Measurements from ENCODE around the gene NOL9.
A peak's percentile ranks its signal among the peaks of the same experiment; 100 is the strongest.

The NOL9 gene

DNA sequence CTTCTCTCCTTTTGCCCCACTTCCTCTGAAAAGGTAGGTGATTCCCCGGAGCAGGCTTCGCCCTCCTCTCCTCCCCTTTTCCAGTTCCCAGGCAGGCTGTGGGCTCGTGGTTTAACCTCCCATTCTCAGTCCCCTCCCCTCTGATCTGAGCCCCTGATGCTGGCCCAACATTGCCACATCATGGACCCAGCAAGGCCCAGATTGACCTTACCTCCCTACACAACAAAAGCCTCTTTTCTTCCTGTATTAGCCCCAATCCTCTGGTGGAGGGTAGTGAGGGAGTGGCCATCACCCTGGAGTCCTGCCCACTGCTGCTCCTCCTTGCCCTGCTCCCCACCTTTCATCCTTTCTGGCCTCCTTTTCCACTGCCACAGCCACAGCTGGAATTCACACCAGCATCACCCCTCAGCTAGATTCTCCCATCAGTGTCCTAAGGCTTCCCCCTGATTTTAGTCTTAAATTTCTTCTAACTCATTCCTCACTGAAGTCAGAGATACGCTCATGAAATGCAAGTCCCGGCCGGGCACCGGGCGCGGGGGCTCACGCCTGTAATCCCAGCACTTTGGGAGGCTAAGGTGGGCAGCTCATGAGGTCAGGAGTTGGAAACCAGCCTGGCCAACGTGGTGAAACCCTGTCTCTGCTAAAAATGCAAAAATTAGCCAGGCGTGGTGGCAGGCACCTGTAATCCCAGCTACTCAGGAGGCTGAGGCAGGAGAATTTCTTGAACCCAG, 18.5 kb upstream of the NOL9 start:
- DNase-seq (ENCODE audit: low read depth), result no peak

DNA sequence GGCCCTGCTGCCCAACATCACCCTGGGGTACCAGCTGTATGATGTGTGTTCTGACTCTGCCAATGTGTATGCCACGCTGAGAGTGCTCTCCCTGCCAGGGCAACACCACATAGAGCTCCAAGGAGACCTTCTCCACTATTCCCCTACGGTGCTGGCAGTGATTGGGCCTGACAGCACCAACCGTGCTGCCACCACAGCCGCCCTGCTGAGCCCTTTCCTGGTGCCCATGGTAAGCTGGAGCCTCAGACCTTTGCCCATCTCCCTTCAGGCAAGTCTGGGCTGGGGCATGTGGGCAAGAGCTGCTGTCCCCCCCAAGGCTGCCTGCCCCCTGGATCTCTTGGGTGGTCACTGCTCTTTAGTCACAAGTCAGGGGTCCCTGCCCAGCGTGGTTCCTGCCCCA, 16.7 kb upstream of the NOL9 start:
- no peak for DNase-seq (ENCODE audit: low read depth)

DNA sequence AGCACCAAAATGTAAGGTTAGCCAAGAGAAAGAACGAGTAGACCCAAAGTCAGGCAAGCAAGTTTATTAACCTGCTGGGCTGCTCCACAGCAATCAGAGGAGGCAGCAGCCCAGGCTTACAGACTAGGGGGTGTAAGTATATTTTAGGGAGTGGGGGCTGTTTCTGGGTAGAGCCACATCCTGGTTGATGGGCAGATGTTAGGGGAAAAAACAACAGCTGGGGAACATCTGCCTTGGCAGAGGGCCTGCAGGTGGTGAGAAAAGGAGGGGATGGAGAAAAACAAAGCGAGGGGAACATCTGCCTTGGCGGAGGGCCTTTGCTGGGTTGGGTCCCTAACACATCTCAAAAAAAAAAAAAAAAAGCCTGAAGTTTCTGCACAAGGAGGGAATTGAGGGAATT, 15.8 kb upstream of the NOL9 start:
- DNase-seq (ENCODE audit: low read depth), result no peak

DNA sequence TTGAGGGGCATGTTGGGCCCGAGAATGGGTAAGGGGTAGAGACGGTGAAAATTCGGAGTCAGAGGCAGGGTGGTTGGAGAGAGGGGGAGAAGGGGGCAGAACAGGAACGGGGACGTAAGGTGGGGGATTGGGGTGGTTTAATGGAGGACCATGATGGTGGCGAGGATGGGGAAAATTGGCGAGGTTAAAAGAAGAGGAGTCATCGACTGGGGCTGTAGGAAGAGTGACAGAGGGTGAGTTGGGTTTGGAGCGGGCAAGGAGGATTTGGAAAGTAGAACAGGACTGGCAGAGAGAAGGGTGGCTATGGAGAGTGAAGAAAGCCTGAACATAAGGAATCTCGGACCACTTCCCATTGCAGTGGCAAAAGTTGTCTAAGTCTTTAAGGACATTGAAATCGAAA, 14.7 kb upstream of the NOL9 start:
- no peak for DNase-seq (ENCODE audit: low read depth)

DNA sequence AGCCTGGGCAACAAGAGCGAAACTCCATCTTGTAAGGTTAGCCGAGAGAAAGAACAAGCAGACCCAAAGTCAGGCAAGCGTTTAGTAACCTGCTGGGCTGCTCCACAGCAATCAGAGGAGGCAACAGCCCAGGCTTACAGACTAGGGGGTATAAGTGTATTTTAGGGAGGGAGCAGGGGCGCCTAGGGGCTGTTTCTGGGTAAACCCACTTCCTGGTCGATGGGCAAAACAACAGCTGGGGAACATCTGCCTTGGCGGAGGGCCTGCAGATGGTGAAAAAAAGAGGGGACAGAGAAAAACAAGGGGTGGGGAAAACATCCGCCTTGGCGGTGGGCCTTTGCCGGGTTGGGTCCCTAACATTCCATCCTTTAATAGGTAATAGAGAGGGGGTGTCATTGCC, 6.0 kb upstream of the NOL9 start:
- no peak for DNase-seq (ENCODE audit: low read depth)

DNA sequence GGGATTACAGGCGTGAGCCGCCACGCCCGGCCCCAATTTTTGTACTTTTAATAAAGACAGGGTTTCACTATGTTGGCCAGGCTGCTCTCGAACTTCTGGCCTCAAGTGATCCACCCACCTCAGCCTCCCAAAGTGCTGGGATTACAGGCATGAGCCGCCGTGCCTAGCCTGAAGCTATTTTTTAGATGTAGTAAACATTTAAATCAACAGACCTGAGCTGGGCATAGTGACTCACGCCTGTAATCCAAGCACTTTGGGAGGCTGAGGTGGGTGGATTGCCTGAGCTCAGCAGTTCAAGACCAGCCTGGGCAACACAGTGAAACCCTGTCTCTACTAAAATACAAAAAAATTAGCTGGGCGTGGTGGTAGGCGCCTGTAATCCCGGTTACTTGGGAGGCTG, 4.8 kb upstream of the NOL9 start:
- DNase-seq (ENCODE audit: low read depth), result peak; percentile 53

DNA sequence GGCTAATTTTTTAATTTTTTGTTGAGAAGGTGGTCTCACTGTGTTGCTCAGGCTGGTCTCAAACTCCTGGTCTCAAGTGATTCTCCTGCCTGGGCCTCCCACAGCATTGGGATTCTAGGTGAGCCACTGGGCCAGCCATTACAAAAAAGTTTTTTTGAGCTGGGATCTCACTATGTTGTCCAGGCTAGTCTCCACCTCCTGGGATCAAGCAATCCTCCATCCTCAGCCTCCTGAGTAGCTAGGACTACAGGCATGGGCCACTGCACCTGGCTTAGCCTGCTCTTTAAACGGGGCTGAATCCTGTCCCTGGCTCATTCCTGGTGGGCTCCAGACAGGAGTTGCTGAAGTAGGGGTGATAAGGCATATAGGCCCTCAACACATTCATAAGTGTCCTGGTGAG, 3.3 kb upstream of the NOL9 start:
- DNase-seq (ENCODE audit: low read depth), result no peak

DNA sequence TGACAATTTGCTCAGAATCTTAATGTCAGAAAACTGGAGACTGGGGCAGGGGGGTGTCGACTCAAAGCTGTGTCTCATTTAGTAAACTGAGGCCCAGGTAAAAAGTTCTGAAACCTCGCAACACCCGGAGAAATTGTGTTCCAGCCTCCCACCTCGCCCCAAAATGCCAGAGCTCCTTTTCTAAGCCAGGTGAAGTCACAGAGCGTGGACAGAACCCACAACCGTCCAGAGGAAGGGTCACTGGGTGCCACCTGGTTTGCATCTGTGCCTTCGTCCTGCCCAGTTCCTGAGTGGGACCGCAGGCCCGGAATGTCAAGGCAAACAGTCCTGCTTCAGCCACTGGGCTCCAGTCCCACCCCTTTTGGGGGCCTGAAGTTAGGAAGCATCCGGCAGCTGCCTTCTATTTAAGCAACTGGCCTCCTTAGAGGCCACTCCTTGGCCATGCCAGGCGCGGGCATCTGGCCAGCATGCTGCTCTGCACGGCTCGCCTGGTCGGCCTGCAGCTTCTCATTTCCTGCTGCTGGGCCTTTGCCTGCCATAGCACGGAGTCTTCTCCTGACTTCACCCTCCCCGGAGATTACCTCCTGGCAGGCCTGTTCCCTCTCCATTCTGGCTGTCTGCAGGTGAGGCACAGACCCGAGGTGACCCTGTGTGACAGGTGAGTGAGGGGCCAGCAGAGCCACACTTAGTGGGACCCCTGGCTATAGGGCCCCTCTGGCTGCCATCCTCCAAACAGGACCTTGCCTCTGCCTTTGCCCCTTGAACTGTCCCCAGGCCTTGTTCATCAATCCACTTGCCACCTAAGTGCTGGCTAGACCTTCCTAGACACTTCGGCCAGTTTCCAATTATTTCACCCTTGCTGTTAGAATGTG, 830 bp upstream of the NOL9 start, which contains the start of gene TAS1R1:
TAS1R1 (plus strand) TSS at position 401 of the 872 bp plus-strand sequence; CDS start at position 468, 67 bp downstream.
- no peak for DNase-seq (ENCODE audit: low read depth)

DNA sequence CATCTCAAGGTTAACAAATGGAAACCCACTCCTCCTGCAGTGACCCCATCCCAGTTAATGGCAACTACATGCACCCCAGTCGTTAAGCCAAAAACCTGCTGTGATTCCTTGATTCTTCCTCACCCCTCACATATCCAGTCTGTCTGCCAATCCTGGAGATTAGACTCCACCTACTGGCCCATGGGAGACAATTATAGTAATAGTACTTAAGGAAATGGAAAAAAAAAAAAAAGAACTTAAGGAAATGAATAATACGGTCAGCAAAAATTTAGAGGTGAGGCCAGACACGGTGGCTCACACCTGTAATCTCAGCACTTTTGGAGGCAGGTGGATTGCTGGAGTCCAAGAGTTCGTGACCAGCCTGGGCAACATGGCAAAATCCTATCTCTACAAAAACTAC, 7.0 kb downstream of the NOL9 start:
- peak; percentile 59 for DNase-seq (ENCODE audit: low read depth)

DNA sequence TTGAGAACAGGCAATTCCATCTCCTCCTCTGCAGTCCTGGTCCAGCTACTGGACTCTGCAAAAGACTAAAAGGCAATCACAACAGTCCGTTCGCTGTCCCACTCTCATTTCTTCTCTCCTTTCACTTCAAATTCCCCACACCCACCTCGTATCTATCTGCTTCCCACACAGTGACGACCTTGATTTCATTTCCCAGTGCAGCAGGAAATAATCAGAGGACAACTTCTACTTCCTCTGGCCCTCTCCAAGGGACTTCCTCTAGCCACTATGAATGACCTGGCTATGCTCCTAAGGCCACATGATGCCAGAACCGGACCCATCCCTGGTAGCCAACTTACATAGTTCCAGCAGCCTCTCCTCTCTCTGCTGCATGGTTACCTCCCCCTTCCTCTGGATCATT, 8.0 kb downstream of the NOL9 start:
- no peak for DNase-seq (ENCODE audit: low read depth)

DNA sequence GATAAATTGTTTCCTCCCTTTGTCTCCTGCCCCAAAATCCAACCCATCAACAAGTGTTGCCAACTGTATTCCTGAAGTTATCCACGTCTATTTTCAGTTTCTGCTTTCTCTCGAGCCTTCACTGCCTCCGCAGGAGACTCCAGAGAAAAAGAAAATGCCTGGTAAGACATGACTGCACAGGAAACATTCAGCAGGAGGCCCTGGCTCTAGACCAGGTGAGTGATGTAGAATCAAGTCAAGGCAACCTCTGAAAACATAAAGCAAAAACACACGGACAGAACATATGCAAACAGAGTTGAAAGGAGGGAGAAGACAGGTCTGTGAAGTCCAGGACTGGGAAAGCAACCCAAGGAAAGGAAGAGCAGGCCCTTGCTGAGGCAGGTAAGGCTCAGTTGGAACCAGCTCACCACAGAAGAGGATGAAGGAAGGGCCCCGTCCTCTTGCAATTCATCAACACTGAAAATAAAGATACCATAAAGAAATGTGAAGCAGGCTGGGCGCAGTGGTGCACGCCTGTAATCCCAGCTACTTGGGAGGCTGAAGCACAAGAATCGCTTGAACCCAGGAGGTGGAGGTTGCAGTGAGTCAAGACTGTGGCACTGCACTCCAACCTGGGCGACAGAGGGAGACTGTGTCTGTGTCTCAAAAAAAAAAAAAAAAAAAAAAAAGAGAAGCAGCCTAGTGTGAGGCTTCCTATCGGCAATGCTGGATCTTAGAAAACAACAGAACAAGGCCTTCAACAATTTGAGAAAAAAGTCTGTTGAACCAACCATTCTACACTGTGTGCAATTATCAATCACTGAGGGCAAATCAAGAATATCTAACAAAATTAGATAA, 8.8 kb downstream of the NOL9 start:
- peak; percentile 29 for DNase-seq (ENCODE audit: low read depth)

DNA sequence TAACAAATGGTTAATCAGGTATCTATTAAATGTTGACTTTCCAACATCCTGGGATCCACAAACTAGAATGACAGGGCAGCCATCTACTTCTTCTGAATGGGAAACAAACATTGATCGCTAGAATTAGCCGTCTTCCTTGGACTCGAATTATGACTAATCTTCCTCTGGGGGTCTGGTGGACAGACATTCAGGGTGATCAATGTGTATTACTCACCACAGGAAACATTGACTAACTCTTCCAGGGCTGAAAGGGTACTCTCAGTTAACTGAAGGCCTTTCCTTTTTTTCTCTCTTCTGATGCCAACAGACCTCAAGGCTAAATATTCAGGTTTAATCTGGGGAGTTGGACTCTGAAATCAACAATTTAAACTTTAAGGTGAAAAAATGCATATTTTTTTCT, 9.5 kb downstream of the NOL9 start:
- peak; percentile 93 for DNase-seq (ENCODE audit: low read depth)

DNA sequence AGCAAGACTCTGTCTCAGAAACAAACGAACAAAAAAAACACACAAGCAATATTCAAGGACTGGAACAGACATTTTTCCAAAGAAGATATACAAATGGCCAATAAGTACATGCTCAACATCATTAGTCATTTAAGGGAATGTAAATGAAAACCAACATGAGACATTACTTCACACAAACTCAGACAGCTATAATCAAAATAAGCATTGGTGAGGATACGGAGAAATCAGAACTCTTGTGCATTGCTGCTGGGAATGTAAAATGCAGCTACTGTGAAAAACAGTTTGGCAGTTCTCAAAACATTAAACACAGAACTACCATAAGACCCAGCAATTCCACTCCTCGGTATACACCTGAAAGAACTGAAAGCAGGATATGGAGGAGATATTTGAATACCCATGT, 15.4 kb downstream of the NOL9 start:
- peak; percentile 77 for DNase-seq (ENCODE audit: low read depth)

DNA sequence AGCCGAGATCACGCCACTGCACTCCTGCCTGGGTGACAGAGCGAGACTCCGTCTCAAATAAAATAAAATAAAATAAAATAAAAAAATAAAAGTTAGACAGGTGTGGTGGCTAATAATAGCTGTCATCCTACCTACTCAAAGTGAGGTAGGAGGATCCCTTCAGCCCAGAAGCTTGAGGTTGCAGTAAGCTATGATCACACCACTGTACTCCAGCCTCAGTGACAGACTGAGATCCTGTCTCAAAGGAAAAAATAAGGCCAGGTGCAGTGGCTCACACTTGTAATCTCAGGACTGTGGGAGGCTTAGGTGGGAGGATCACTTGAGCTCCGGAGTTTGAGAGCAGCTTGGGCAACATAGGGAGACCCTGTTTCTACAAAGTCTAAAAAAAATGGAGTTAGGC, 18.0 kb downstream of the NOL9 start:
- DNase-seq (ENCODE audit: low read depth), result no peak

DNA sequence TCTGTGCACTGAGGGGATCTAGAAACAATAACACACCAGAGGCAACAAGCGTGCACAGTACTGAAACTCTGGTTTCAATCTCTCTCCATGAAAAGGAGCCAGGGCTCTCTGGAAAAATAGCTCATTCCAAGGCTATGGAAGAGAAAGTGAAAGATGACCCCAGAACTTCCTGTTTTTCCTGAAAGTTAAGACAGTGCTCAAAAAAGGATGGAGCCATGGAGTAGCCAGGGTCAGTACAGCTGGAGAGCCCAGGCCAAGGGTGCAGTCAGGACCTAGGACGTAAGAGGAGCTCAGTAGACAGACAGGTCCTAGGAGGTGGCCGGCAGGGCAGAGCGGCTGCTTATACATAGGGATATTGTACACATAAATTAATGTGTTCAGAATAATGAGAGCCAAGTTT, 19.1 kb downstream of the NOL9 start:
- DNase-seq (ENCODE audit: low read depth), result no peak

DNA sequence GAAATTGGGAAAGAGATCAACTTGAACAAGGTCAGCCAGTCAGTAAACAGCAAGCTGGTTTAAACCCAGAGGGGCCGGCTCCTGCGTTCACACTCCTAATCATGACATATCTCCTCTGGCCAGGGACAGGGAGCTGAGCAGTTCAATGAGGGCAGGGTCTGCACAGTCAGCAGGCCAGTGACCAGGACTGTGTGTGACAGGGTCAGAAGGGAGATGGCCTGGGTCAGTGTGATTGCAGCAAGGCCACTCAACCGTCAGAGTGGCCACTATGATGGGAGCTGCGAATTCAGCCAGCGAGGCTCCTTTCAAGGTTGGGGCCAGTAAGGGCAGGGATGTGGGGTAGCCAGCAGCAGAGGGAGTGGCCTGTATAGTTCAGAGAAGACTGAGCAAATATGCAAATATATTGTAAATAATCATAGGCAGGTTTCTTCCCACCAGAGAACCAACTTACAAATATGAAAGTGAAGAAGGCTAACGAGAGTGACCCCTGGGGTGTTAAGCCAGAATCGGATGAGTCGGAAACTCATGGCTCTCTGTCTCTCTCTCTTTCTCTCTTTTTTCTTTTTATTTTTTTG, 20.0 kb downstream of the NOL9 start:
- no peak for DNase-seq (ENCODE audit: low read depth)

DNA sequence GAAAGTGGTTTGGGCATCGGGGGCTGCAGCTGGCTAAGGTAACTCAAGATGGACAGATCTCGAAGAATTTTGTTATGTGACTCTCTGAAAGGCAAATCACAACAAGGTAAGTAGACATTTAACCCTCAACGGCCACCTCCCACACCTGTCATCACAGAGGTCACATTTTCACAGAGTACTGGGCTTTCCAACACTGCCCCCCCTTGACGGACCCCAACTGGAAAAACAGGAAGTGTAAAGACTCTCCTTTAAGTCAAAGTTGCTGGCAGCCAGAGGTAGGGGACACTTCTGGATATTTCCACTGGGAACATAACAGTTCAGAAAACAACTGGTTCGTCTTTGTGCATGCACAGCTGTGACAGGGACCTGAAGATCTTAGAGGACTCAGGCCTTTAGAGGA, 22.3 kb downstream of the NOL9 start:
- DNase-seq (ENCODE audit: low read depth), result no peak

DNA sequence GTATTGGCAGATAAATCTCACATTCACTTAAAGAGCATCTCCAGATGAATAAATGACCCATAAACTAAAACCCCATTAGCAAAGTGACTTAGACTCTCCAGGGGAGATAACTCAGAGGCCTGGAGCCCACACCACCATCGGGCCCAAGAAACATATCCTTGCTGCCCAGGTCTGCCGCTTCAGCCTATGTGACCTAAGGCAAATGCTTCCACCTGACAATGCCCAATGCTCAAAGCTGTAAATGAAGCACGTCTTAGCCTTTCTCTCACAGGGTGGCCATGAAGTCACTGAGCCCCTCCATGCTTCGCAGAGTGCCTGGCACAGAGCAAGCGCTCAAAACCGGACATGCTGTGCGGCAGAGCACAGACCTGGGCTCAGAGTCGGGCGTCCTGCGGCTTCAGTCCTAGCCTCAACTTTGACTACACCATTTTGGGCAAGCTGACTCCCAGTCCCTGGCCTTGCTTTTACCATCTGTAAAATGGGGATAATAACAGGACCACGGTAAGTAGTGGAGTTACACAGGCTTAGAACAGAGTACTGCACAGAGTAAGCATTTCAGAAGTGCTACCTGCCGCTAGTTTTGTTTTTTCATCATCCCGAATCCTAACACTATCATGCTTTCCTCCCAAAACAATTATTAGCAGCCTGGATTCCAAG, 23.7 kb downstream of the NOL9 start:
- no peak for DNase-seq (ENCODE audit: low read depth)

DNA sequence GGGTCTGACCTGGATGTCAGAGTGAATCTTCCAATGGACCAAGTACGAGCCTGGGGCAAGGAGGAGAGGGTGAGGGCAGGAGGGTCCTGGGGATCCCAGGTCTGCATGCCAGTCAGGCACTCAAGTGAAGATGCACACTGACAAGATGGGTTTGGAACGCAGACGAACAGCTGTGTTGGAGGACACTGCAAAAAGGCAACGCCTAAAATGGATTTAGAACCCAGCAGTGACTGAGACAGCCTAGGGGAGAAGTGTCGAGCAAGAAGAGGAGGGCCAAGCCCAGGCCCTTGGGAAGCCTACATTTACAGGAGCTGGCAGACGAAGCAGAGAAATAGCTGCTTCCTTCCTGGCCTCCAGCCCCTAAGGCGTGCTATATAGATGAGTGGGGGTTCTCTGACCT, 25.8 kb downstream of the NOL9 start:
- no peak for DNase-seq (ENCODE audit: low read depth)

DNA sequence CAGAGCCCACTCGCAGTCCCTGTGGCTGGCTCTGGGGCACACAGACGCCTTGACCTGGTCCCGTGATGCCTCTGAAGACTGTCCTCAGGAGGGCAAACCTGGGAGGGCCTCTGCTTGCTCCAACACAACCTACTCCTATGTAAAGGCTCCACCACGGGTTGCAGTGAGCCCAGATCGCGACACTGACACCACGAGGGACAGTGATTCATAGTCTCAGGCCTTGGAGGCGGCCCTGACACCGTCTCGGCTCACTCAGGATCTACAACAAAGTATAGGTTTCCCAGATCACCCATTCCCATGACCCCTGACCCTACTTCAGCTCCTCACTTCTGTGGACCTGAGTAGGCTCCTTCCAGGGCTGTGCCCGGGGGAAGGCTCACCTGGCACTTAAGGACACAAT, 28.0 kb downstream of the NOL9 start:
- no peak for DNase-seq (ENCODE audit: low read depth)

DNA sequence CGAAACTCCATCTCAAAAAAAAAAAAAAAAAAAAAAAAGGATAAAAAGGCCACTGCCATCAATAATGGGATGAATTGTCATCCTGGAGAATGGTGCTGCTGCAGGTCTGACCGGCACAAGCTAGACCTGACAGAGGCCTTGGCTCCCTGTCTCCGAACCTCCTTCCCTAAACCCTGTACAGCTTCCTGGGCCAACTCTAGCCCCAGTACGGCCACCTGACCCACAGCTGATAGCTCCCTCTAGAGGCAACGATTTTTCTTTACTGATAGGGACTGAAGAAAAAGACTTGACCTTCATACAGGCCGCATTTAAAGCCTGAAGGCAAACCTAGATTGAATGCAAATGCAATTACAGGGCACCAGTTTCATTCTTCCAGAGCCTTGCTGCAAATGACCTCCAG, 30.7 kb downstream of the NOL9 start:
- peak; percentile 68 for DNase-seq (ENCODE audit: low read depth)

DNA sequence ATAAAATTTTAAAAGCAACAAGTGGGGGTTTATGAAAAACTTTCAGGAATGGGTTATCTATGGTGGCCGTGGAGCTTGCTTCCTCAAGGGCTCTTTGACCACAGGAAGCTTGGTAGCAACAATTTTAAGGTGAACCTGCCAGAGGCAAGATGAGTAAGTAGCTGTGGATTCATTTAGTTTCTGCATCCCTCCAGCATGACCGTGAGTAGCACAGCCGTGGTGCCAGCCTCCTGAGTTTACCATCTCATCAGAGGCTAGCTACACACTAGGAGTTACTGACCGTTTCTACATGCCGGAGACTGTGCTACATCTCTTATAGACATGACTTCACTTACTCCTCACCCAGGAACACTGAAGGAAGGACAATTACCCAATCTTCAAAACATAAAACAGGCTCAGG, 32.8 kb downstream of the NOL9 start:
- peak; percentile 87 for DNase-seq (ENCODE audit: low read depth)

All from ELR (cell line).